Nephron (organoid): ENCODE data around the gene SUPT6H.
A peak's percentile ranks its signal among the peaks of the same experiment; 100 is the strongest.

Experiments used
- H3K27ac Mint-ChIP-seq, 3 experiments: 2 replicates each; pipeline ENCODE4 v1.8.0; 2020; ENCODE audit warnings: mixed read lengths in 3 of 3, mild to moderate bottlenecking in 2 of 3, moderate library complexity in 1 of 3
- H3K27me3 Mint-ChIP-seq: 2 replicates; pipeline ENCODE4 v1.8.0; 2021; ENCODE audit warnings: low read depth, mild to moderate bottlenecking, moderate library complexity, mixed read lengths
- H3K36me3 Mint-ChIP-seq: 2 replicates; pipeline ENCODE4 v1.8.0; 2020; ENCODE audit warnings: low read depth, mixed read lengths
- H3K4me1 Mint-ChIP-seq: 2 replicates; pipeline ENCODE4 v1.8.0; 2020; ENCODE audit warnings: mixed read lengths
- H3K4me3 Mint-ChIP-seq, 3 experiments: 2 replicates each; pipeline ENCODE4 v1.8.0; 2020; ENCODE audit warnings: mild to moderate bottlenecking in 3 of 3, mixed read lengths in 3 of 3, moderate library complexity in 2 of 3
- H3K9me3 Mint-ChIP-seq: 2 replicates; pipeline ENCODE4 v1.8.0; 2020; ENCODE audit warnings: mixed read lengths
- TF ChIP-seq, protein P1 (sequence below), 3 experiments: fragments of 200-600 bp; sonication (generic); IDR thresholded peaks; one replicate each; pipeline ENCODE4 v1.5.0; 2021; ENCODE audit warnings: antibody characterized with exemption in 3 of 3; ENCODE audit not compliant: unreplicated experiment in 3 of 3

Gene SUPT6H

GRCh38 chr17:28737770-28738679, 76.0 kb downstream of the SUPT6H start:
- peaks cover 6% of the 10 kb centered on the region for H3K36me3 Mint-ChIP-seq
- H3K27ac Mint-ChIP-seq, result peak overlapping the region in 1 of 3 experiments; percentile 56
- H3K27me3 Mint-ChIP-seq, result no peaks in the 10 kb centered on the region
- no peaks in the 10 kb centered on the region for H3K4me1 Mint-ChIP-seq
- TF ChIP-seq, protein P1, sequence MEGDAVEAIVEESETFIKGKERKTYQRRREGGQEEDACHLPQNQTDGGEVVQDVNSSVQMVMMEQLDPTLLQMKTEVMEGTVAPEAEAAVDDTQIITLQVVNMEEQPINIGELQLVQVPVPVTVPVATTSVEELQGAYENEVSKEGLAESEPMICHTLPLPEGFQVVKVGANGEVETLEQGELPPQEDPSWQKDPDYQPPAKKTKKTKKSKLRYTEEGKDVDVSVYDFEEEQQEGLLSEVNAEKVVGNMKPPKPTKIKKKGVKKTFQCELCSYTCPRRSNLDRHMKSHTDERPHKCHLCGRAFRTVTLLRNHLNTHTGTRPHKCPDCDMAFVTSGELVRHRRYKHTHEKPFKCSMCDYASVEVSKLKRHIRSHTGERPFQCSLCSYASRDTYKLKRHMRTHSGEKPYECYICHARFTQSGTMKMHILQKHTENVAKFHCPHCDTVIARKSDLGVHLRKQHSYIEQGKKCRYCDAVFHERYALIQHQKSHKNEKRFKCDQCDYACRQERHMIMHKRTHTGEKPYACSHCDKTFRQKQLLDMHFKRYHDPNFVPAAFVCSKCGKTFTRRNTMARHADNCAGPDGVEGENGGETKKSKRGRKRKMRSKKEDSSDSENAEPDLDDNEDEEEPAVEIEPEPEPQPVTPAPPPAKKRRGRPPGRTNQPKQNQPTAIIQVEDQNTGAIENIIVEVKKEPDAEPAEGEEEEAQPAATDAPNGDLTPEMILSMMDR (IDR thresholded peaks at IDR 0.05; ENCODE audit: unreplicated experiment in 3 of 3), result no peak
- no peaks in the 10 kb centered on the region for H3K9me3 Mint-ChIP-seq
- H3K4me3 Mint-ChIP-seq, result no peak overlapping the region

DNA sequence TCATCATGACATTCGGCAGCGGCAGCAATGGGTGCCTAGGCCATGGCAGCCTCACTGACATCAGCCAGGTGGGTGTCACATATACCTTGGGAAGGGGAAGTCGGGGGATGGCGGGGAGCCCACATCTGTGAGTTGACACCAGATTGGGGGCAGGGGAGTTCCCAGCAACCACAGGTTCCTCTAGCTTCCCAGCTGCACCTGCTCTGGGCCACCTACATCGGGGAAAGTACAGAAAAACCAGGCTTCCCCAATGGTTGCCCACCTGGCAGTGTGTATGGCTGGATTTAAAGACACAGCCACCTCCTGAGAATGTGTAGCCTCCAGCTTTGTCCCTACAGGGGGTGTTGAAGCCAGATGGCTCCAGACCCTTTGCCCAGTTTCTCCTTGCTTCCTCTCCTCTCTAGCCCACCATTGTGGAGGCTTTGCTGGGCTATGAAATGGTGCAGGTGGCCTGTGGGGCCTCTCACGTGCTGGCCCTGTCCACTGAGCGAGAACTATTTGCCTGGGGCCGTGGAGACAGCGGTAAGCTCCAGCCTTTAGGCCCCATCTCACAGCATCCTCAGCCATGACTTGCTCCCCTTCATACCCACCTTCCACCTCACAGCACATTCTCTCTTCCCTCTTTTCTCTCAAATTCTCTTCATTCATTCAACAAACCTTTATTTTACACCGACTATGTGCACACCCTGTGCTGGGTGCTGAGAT, 76.8 kb downstream of the SUPT6H start:
- Mint-ChIP-seq H3K27ac (peak overlapping the region in 1 of 3 experiments; percentile 56), H3K36me3 (peaks cover 6% of the 10 kb centered on the region), H3K9me3 (no peaks in the 10 kb centered on the region), H3K4me3 (no peak overlapping the region), H3K4me1 (no peaks in the 10 kb centered on the region), H3K27me3 (no peaks in the 10 kb centered on the region)
- TF ChIP-seq, protein P1 (IDR thresholded peaks at IDR 0.05; ENCODE audit: unreplicated experiment in 3 of 3), result no peak

DNA sequence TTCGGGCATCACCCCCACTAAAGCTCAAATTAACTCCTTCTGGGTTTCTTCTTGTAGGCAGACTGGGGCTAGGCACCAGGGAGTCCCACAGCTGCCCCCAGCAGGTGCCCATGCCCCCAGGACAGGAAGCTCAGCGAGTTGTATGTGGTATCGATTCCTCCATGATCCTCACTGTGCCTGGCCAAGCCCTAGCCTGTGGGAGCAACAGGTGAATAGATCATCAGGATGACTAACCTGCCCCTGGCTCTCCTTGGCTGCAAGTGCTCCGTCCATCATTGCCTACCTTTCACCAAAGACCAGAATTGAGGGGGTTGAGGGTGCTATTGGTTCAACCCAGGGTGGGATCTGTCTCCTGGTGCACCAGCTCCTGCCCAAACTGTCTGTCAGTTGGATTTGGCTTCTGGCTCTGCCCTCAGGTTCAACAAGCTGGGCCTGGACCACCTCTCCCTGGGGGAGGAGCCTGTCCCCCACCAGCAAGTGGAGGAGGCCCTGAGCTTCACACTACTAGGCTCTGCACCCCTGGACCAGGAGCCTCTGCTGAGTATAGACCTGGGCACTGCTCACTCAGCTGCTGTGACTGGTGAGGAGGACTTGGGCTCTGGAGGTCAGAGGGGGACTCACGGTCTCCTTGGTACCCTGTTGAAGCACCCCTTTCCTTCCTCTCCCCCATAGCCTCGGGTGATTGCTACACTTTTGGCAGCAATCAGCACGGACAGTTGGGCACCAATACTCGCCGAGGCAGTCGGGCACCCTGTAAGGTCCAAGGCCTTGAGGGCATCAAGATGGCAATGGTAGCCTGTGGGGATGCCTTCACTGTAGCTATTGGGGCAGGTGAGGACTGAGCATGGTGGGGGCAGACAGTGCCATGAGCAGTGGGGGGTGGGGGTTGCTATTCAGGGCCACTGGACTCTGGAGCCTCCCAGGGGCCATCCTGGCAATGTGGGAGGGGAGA, 78.7 kb downstream of the SUPT6H start:
- H3K4me1 Mint-ChIP-seq, result no peaks in the 10 kb centered on the region
- peak overlapping the region in 1 of 3 experiments; percentile 17 for H3K4me3 Mint-ChIP-seq
- H3K36me3 Mint-ChIP-seq, result peaks cover 6% of the 10 kb centered on the region
- H3K27me3 Mint-ChIP-seq, result no peaks in the 10 kb centered on the region
- TF ChIP-seq, protein P1 (IDR thresholded peaks at IDR 0.05; ENCODE audit: unreplicated experiment in 3 of 3), result no peak
- H3K27ac Mint-ChIP-seq, result no peak overlapping the region
- H3K9me3 Mint-ChIP-seq, result no peaks in the 10 kb centered on the region

DNA sequence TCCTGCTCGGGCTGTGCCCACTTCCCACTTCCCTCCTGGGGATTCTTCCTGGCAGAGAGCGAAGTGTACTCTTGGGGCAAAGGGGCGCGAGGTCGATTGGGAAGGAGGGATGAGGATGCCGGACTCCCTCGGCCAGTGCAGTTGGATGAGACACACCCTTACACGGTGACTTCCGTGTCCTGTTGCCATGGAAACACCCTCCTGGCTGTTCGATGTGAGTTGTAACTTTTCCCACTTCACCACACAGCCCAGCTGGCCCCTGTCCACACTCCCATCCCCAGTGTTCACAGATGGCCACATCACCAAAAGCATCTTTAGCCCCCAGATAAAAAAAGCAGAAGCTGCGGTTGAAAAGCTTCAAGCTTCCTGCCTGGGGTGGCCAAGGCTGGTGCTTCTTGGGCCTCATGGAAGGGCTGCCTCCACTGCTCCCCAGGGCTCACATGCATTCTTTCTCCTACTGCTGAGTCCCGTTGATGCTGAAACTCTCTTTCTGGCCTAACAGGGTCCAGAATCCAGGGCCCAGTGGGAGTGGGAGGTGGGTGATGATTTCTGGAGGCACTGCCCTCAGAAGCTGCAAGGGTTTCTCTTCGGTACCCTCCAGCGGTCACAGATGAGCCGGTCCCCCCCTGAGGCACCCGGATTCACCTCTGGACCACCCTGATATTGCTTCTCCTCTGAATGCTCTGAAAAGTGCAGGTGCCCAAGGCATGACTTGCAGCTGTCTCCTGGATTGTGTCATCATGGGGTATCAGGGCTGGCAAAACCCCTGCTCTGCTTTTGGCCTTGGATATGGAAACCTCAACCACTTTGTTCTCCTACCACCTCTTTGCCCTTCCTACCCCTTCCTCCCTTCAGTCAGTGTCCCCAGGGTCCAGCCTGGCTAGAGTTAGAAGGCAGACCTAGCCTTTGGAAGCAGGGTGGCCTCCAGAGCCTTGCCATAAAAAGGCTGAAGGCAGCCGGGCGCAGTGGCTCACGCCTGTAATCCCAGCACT, 79.6 kb downstream of the SUPT6H start:
- TF ChIP-seq, protein P1 (IDR thresholded peaks at IDR 0.05; ENCODE audit: unreplicated experiment in 3 of 3), result no peak
- H3K27ac Mint-ChIP-seq, result no peak overlapping the region
- peaks cover 9% of the 10 kb centered on the region for H3K4me1 Mint-ChIP-seq
- no peaks in the 10 kb centered on the region for H3K27me3 Mint-ChIP-seq
- H3K9me3 Mint-ChIP-seq, result no peaks in the 10 kb centered on the region
- H3K36me3 Mint-ChIP-seq, result peaks cover 6% of the 10 kb centered on the region
- peak overlapping the region in 2 of 3 experiments; percentile 17 to 36 for H3K4me3 Mint-ChIP-seq
